GM13977 (cell line): Measurements from ENCODE around the gene LDLRAD2.

ENCODE experiments used
- DNase-seq: peaks from one replicate; pipeline ENCODE4 v3.0.0; 2012; ENCODE audit warnings: low spot score
- in situ Hi-C: fragments of 300-500 bp; cut with MboI; formaldehyde crosslinking; loops from one replicate; pipeline ENCODE4 v1.12.0; 2022; ENCODE audit warnings: low sequenced_read_pairs, low pct_unique_long_range_greater_than_20kb, mixed read lengths, inconsistent platforms; ENCODE audit not compliant: unreplicated experiment
- TF ChIP-seq, protein P1 (sequence below): IDR thresholded peaks from 2 replicates; pipeline ENCODE4 v1.5.1; 2012; ENCODE audit warnings: mild to moderate bottlenecking, control low read depth; ENCODE audit not compliant: insufficient read depth; ENCODE audit errors: extremely low read depth, missing control alignments

The LDLRAD2 gene

GRCh38 chr1:21871943-21872342 lies 59.9 kb downstream of the LDLRAD2 start:
- no peak for DNase-seq
- in situ Hi-C loops: no loop called here

DNA sequence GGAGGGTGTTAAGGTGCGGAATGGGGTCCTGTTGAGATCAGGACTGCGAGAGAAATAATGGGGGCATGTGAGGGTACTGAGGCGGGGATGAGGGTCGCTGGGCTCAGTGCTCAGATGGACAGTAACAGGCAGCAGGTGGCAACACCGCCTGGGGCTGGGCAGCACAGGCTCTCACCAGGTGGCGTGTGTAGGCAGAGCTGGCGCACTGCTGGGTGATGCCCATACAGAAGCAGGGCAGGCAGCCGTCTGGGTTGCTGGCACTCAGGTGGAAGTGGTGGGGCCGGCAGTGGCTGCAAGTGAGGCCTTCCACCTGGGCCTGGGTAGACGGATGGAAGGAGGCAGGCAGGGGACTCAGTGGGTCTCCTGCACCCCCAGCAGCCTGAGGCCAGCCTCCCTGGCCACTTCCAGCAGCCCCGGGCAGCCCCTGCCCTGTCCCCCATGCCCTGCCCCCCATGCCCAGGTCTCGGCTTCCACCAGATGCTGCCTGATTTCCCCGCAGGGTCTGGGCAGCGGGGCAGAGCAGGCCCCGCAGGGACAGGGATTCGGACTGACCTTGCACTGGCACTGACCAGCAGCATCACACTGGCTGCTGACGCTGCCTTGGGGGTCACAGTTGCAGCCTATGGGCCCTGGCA lies 60.5 kb downstream of the LDLRAD2 start:
- TF ChIP-seq, protein P1, sequence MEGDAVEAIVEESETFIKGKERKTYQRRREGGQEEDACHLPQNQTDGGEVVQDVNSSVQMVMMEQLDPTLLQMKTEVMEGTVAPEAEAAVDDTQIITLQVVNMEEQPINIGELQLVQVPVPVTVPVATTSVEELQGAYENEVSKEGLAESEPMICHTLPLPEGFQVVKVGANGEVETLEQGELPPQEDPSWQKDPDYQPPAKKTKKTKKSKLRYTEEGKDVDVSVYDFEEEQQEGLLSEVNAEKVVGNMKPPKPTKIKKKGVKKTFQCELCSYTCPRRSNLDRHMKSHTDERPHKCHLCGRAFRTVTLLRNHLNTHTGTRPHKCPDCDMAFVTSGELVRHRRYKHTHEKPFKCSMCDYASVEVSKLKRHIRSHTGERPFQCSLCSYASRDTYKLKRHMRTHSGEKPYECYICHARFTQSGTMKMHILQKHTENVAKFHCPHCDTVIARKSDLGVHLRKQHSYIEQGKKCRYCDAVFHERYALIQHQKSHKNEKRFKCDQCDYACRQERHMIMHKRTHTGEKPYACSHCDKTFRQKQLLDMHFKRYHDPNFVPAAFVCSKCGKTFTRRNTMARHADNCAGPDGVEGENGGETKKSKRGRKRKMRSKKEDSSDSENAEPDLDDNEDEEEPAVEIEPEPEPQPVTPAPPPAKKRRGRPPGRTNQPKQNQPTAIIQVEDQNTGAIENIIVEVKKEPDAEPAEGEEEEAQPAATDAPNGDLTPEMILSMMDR: no peak
- in situ Hi-C loops: no loop called here
- DNase-seq: no peak

More at GRCh38 chr1:21871943-21872342, 59.9 kb downstream of the LDLRAD2 start:
- TF ChIP-seq, protein P1: no peak

DNA sequence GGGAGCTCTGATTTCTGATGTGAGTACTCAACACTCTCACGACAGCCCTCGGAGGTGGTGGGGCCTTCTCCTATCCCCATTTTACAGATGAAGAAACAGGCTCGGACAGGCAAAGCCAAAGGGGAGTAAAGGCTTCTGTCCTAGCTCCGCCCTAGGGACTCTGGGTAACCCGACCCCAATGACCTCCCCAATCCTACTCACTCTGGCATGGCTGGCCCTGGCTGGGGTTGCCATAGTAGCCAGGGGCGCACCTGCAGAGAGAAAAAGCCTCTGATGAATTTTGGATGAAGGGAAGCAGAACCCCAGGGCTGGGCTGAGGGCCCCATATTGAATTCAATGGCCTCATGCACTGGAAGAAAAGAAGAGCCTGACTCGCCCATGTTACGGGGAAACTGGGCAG lies 61.1 kb downstream of the LDLRAD2 start:
- in situ Hi-C loops: no loop called here
- TF ChIP-seq, protein P1: no peak
- no peak for DNase-seq

DNA sequence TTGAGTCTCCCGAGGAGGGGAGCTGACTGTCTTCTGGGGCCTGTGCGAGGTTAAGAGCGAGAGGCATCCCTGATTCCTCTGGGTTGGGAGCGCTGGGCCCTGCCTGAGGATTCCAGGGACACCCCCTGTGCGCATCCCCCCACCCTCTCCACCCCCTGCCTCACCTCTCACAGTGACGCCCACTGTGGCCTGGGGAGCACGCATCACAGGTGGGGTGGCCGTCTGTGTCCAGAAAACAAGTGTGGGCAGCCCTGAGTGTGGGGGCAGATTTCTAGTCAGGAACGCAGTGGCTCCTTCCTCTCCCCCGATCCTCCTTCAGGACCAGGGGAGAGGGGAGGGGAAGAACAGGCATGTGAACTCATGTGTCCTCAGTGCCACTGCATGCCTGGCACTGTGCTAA lies 61.7 kb downstream of the LDLRAD2 start:
- no peak for DNase-seq
- TF ChIP-seq, protein P1: no peak
- in situ Hi-C loops: no loop called here

GRCh38 chr1:21874328-21874727 lies 62.3 kb downstream of the LDLRAD2 start:
- DNase-seq: no peak
- TF ChIP-seq, protein P1: no peak
- in situ Hi-C loops: no loop called here
